Endothelial cell of umbilical vein (primary cell): ENCODE data around the gene FBXO10. TPM values are rescaled to one million over a fixed set of nuclear protein-coding genes. Genes with fewer than 3 reads are reported as not detected.

ENCODE experiments used
- BruUV-seq: library from RNA; stranded (reverse); fragments of 400-500 nt; replicated peaks from 2 replicates; lab custom pipeline; 2021; lab: Mats Ljungman, UMichigan
- CTCF ChIA-PET: fragments of 300-600, 350-600 bp; sonication (Branson Sonifier 250); formaldehyde crosslinking; loops from one replicate; lab custom pipeline; 2021; ENCODE audit warnings: antibody characterized with exemption, inconsistent platforms; lab: Charles Lee
- POLR2A ChIA-PET: fragments of 300-600, 350-600 bp; sonication (Branson Sonifier 250); formaldehyde crosslinking; loops from one replicate; lab custom pipeline; 2021; ENCODE audit warnings: antibody characterized with exemption, inconsistent platforms; lab: Charles Lee
- DNase-seq: peaks from one replicate; pipeline ENCODE4 v3.0.0-alpha.2; 2011; ENCODE audit warnings: low read depth, low spot score
- FAIRE-seq: peaks from 2 replicates; lab custom pipeline; 2011; peaks lifted over from hg19 to GRCh38; lab: Jason Lieb, UNC
- H2AFZ ChIP-seq: 2 replicates; pipeline ENCODE4 v1.6.0; 2012; ENCODE audit warnings: low read depth, low read length, control low read depth, inconsistent platforms
- H3K27ac ChIP-seq: 2 replicates; pipeline ENCODE4 v1.5.1; 2011; ENCODE audit warnings: low read depth, mild to moderate bottlenecking, control low read depth, low read length, moderate library complexity; ENCODE audit not compliant: insufficient read depth
- H3K27me3 ChIP-seq, 2 experiments: 2 replicates each; pipeline versions ENCODE4 v1.6.0 to v1.6.1; 2011; ENCODE audit warnings: low read length in 2 of 2, mixed read lengths in 1 of 2; ENCODE audit not compliant: control insufficient read depth in 2 of 2, insufficient read depth in 2 of 2
- H3K36me3 ChIP-seq, 2 experiments: 2 replicates in 1 of 2; 3 replicates in 1 of 2; pipeline ENCODE4 v1.5.1; 2011; ENCODE audit warnings: low read length in 2 of 2, mild to moderate bottlenecking in 1 of 2, moderate library complexity in 1 of 2; ENCODE audit not compliant: control insufficient read depth in 2 of 2, insufficient read depth in 2 of 2; ENCODE audit errors: extremely low read depth in 1 of 2
- H3K4me1 ChIP-seq: 3 replicates; pipeline ENCODE4 v1.5.1; 2011; ENCODE audit warnings: mild to moderate bottlenecking, low read length; ENCODE audit not compliant: control insufficient read depth, insufficient read depth; ENCODE audit errors: extremely low read depth
- H3K4me2 ChIP-seq: 2 replicates; pipeline ENCODE4 v1.6.1; 2011; ENCODE audit warnings: low read length, control low read depth, mixed read lengths; ENCODE audit not compliant: insufficient read depth
- H3K4me3 ChIP-seq, 3 experiments: fragments of 200-600 bp in 1 of 3; sonication (generic), shearing (Covaris generic) in 1 of 3; replicated peaks in 1 of 3; 2 replicates each; pipeline ENCODE4 v1.5.1; 2011 to 2016; ENCODE audit warnings: control low read depth in 3 of 3, low read length in 3 of 3, mild to moderate bottlenecking in 2 of 3, inconsistent platforms in 1 of 3, low read depth in 1 of 3, moderate library complexity in 1 of 3; ENCODE audit not compliant: insufficient read depth in 1 of 3
- H3K79me2 ChIP-seq: 2 replicates; pipeline ENCODE4 v1.6.0; 2012; ENCODE audit warnings: low read length, inconsistent platforms; ENCODE audit not compliant: control insufficient read depth, insufficient read depth
- H3K9ac ChIP-seq: replicated peaks from 2 replicates; pipeline ENCODE3; 2011; ENCODE audit warnings: low read length, control low read depth; ENCODE audit not compliant: insufficient read depth; ENCODE audit errors: extremely low read depth
- H3K9me1 ChIP-seq: replicated peaks from 3 replicates; pipeline ENCODE4 v1.6.0; 2011; ENCODE audit warnings: mild to moderate bottlenecking, low read length; ENCODE audit not compliant: control insufficient read depth, insufficient read depth; ENCODE audit errors: extremely low read depth
- H3K9me3 ChIP-seq: replicated peaks from 2 replicates; pipeline ENCODE4 v1.5.1; 2012; ENCODE audit warnings: low read length, inconsistent platforms; ENCODE audit not compliant: control insufficient read depth, insufficient read depth
- H4K20me1 ChIP-seq: replicated peaks from 2 replicates; pipeline ENCODE3; 2011; ENCODE audit warnings: mild to moderate bottlenecking, low read length; ENCODE audit not compliant: control insufficient read depth, insufficient read depth; ENCODE audit errors: extremely low read depth
- CTCF ChIP-seq, 2 donors: IDR thresholded peaks; 1 replicate in 1 of 2; 2 replicates in 1 of 2; pipeline ENCODE4 v1.5.1; 2011; ENCODE audit warnings: low read length in 2 of 2, mild to moderate bottlenecking in 2 of 2, moderate library complexity in 2 of 2, control low read depth in 1 of 2, inconsistent platforms in 1 of 2, low read depth in 1 of 2; ENCODE audit not compliant: insufficient read depth in 1 of 2; ENCODE audit errors: extremely low read depth in 1 of 2
- EZH2 ChIP-seq: IDR thresholded peaks from 2 replicates; pipeline ENCODE4 v1.6.1; 2012; ENCODE audit warnings: borderline replicate concordance, low read depth, mild to moderate bottlenecking, moderate library complexity, low read length, inconsistent platforms; ENCODE audit not compliant: severe bottlenecking
- FOS ChIP-seq: IDR thresholded peaks from 2 replicates; pipeline ENCODE4 v1.6.1; 2011; ENCODE audit warnings: mild to moderate bottlenecking, low read length, moderate library complexity, borderline replicate concordance; ENCODE audit not compliant: insufficient read depth
- GATA2 ChIP-seq: IDR thresholded peaks from 2 replicates; pipeline ENCODE4 v1.7.0; 2011; ENCODE audit warnings: low read depth, mild to moderate bottlenecking, moderate library complexity, mixed read lengths, low read length; ENCODE audit not compliant: insufficient read length, insufficient read depth
- JUN ChIP-seq: IDR thresholded peaks from 2 replicates; pipeline ENCODE4 v1.6.1; 2011; ENCODE audit warnings: borderline replicate concordance, low read depth; ENCODE audit not compliant: insufficient read length, insufficient read depth
- MAX ChIP-seq: IDR thresholded peaks from 2 replicates; pipeline ENCODE4 v1.6.1; 2011; ENCODE audit not compliant: insufficient read depth, insufficient read length
- MYC ChIP-seq: IDR thresholded peaks from one replicate; pipeline ENCODE4 v1.6.1; 2011; ENCODE audit warnings: mild to moderate bottlenecking, low read depth, low read length
- POLR2A ChIP-seq: IDR thresholded peaks from 2 replicates; pipeline ENCODE4 v1.6.1; 2012; ENCODE audit warnings: low read depth, mild to moderate bottlenecking, control low read depth, low read length
- POLR2AphosphoS5 ChIP-seq: IDR thresholded peaks from 2 replicates; pipeline ENCODE4 v1.6.1; 2012; ENCODE audit warnings: low read depth, mild to moderate bottlenecking, control low read depth, low read length, moderate library complexity; ENCODE audit not compliant: insufficient read depth
- dilution Hi-C: fragments of 300-500 bp; cut with MboI; formaldehyde crosslinking; loops from one replicate; pipeline ENCODE4 v1.15.0; 2019; ENCODE audit warnings: low sequenced_read_pairs; ENCODE audit not compliant: extremely low pct_ligation_motif_present
- intact Hi-C: fragments of 100-400 bp; cut with micrococcal nuclease; formaldehyde crosslinking; loops from one replicate; pipeline ENCODE4 v1.10.0; 2022
- polyA plus RNA-seq, 4 experiments: library from polyadenylated mRNA; depleted of rRNA in 3 of 4; stranded (reverse) in 3 of 4; unstranded in 1 of 4; fragments of >200 nt; gene quantifications; 2 replicates each; pipeline versions ENCODE4 v1.2.1 to v1.2.3, GENCODE V29; 2011 to 2012; ENCODE audit warnings: missing spikeins in 1 of 4
- total RNA-seq: library from RNA; stranded (reverse); gene quantifications from 2 replicates; pipeline ENCODE4 v1.2.3, GENCODE V29; 2021

Gene FBXO10
- total and polyA plus RNA-seq, 2 donors (not counting 3 experiments of a cell fraction or from before 2014, with no cell fraction given): 11.8 to 14.4 TPM

DNA sequence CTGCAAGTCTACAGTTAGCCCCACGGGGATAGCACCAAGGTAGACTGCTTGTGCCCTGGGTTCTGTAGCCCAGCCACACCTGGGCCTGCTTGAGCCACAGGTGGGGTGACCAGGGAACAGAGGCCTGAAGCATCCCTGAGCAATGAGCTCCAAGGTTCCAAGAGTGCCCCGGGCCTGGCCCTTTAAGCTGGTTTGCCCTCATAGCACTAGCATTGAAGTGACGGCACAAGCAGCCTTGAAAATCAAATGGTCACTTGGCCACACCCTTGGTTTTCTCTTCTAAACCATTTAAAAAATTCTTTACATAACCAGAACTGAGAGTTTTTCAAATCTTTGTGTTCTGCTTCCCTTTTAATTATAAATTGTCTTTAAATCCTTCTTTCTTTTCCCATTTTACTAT is 24.7 kb downstream of the FBXO10 start:
- ChIA-PET CTCF (interaction anchor here (0.5 kb wide), 1 partner anchor 70 kb away, joined by 3 read pairs; no protein-coding TSS in a partner anchor), POLR2A (no interaction called here)
- Histone ChIP-seq H3K36me3 (no peaks in the 10 kb centered on the region), H3K4me1 (no peaks in the 10 kb centered on the region), H2AFZ (no peak overlapping the region), H3K9me3 (no peaks in the 10 kb centered on the region), H3K9me1 (no peaks in the 10 kb centered on the region), H4K20me1 (no peaks in the 10 kb centered on the region), H3K27me3 (no peaks in the 10 kb centered on the region), H3K4me2 (no peak overlapping the region), H3K9ac (no peak overlapping the region), H3K4me3 (no peak overlapping the region), H3K27ac (no peak overlapping the region), H3K79me2 (no peaks in the 10 kb centered on the region)
- dilution Hi-C loops: no loop called here
- BruUV-seq: no TSS peak
- DNase-seq (no peak), FAIRE-seq (no peak)
- intact Hi-C loops: no loop called here
- TF ChIP-seq FOS: no peak
- no peak for TF ChIP-seq POLR2A
- no peak for TF ChIP-seq CTCF (IDR thresholded peaks at IDR 0.05; ENCODE audit: extremely low read depth in 1 of 2, insufficient read depth in 1 of 2, low read depth in 1 of 2, low read length in 2 of 2)
- TF ChIP-seq GATA2: no peak
- TF ChIP-seq MYC: no peak
- TF ChIP-seq JUN: no peak
- no peak for TF ChIP-seq POLR2AphosphoS5
- TF ChIP-seq MAX: no peak
- no peak for TF ChIP-seq EZH2
